UCSD-AML1 (cell line): Measurements from ENCODE around the gene AWAT2.
A peak's percentile ranks its signal among the peaks of the same experiment; 100 is the strongest.

Source experiments
- DNase-seq: peaks from one replicate; lab custom pipeline; 2025; ENCODE audit not compliant: unreplicated experiment; lab: John Stamatoyannopoulos, UW

Gene AWAT2

GRCh38 chrX:70042399-70043371 lies 7.1 kb downstream of the AWAT2 start:
- no peak for DNase-seq

GRCh38 chrX:70041993-70042392 lies 7.7 kb downstream of the AWAT2 start:
- no peak for DNase-seq

GRCh38 chrX:70039758-70040157 lies 10.0 kb downstream of the AWAT2 start:
- DNase-seq, result no peak

- DNase-seq, result no peak
Observed at GRCh38 chrX:70038951-70039350, 10.8 kb downstream of the AWAT2 start.

GRCh38 chrX:70038515-70038914 lies 11.2 kb downstream of the AWAT2 start:
- DNase-seq, result no peak

- DNase-seq, result no peak
Observed at GRCh38 chrX:70034646-70035045, 15.1 kb downstream of the AWAT2 start.

GRCh38 chrX:70033348-70034051 lies 16.2 kb downstream of the AWAT2 start:
- DNase-seq, result peak; percentile 58

GRCh38 chrX:70032792-70033191 lies 16.9 kb downstream of the AWAT2 start:
- no peak for DNase-seq

- DNase-seq, result peak; percentile 33
Observed at GRCh38 chrX:70030301-70030767, 19.4 kb downstream of the AWAT2 start.

- no peak for DNase-seq
Observed at GRCh38 chrX:70029863-70030262, 19.9 kb downstream of the AWAT2 start.

GRCh38 chrX:70026851-70027200 lies 22.9 kb downstream of the AWAT2 start:
- DNase-seq, result no peak

- DNase-seq, result no peak
Observed at GRCh38 chrX:70026112-70026850, 23.5 kb downstream of the AWAT2 start.

- DNase-seq, result no peak
Observed at GRCh38 chrX:70025464-70025863, 24.3 kb downstream of the AWAT2 start.

GRCh38 chrX:70022616-70023015 lies 27.1 kb downstream of the AWAT2 start:
- no peak for DNase-seq

- DNase-seq, result no peak
Observed at GRCh38 chrX:70016513-70016912, 33.2 kb downstream of the AWAT2 start.

- no peak for DNase-seq
Observed at GRCh38 chrX:70013466-70014381, 36.0 kb downstream of the AWAT2 start.

- no peak for DNase-seq
Observed at GRCh38 chrX:70012756-70013155, 37.0 kb downstream of the AWAT2 start.

GRCh38 chrX:70009970-70010369 lies 39.8 kb downstream of the AWAT2 start:
- no peak for DNase-seq

GRCh38 chrX:70009049-70009448 lies 40.7 kb downstream of the AWAT2 start:
- DNase-seq, result no peak

GRCh38 chrX:70007946-70008345 lies 41.8 kb downstream of the AWAT2 start:
- DNase-seq, result no peak
